Mesenteric fat pad (tissue), 1 donor: Measurements from ENCODE around the gene CAMTA2. TPM values are rescaled to one million over a fixed set of nuclear protein-coding genes. Genes with fewer than 3 reads are reported as not detected.
"Not testable (repeated sequence)": the region's sequence is repeated elsewhere in the genome, so short reads cannot be mapped to it uniquely, and the experiment has no call there.

Experiments
- DNase-seq: peaks from one replicate; pipeline ENCODE4 v3.0.0-alpha.2; 2020; ENCODE audit warnings: low spot score
- microRNA-seq: library from miRNA; unstranded; fragments of <30 nt; microRNA quantifications from one replicate; pipeline ENCODE4 v1.2.0, GENCODE V29; 2020; ENCODE audit warnings: borderline number of aligned reads
- total RNA-seq: library from RNA; stranded (reverse); fragmentation: NEBNext Ultra II Directional; extraction: Animal tissue kit (Norgen Biotek cat#: 25700); gene quantifications from one replicate; pipeline ENCODE4 v1.2.1, GENCODE V29; 2021
- donor health status: DM: yes; HTN: yes; CAD: no.

The CAMTA2 gene
- total RNA-seq, 1 donor from 2014 or later: 53.8 TPM

GRCh38 chr17:4934173-4934979 is 53.1 kb downstream of the CAMTA2 start:
- no peak for DNase-seq

DNA sequence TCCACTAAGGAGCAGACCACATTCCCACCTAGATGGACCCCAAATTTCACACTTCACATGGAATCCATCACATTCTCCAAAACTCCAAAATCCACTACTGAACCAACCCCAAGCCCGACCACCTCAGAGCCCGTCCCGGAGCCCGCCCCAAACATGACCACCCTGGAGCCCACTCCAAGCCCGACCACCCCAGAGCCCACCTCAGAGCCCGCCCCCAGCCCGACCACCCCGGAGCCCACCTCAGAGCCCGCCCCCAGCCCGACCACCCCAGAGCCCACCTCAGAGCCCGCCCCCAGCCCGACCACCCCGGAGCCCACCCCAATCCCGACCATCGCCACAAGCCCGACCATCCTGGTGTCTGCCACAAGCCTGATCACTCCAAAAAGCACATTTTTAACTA is 53.8 kb downstream of the CAMTA2 start:
- no peak for DNase-seq

GRCh38 chr17:4932756-4933155 is 54.7 kb downstream of the CAMTA2 start:
- no peak for DNase-seq

DNA sequence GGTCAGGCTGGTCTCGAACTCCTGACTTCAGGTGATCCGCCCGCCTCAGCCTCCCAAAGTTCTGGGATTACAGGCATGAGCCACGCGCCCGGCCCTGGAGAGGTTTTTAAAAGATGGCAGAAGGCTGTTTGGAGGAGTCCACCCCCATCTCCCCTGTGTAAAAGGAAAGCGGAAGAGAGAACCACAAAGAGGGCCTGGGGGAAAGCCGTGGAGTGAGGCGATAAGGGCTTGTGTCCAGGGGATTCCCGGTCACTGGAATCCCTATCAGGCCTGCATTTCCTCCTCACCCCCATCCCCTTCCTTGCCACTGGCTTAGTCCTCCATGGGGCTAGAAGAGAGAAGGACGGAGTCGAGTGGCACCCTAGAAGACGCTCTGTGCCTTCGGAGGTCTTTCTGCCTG is 55.5 kb downstream of the CAMTA2 start, which contains the start of gene GP1BA:
GP1BA (plus strand) TSS at position 315 of the 400 bp plus-strand sequence. CDS start 328 bp downstream, outside the sequence.
- DNase-seq: no peak

- no peak for DNase-seq
Observed at GRCh38 chr17:4928881-4929280, 58.6 kb downstream of the CAMTA2 start.

DNA sequence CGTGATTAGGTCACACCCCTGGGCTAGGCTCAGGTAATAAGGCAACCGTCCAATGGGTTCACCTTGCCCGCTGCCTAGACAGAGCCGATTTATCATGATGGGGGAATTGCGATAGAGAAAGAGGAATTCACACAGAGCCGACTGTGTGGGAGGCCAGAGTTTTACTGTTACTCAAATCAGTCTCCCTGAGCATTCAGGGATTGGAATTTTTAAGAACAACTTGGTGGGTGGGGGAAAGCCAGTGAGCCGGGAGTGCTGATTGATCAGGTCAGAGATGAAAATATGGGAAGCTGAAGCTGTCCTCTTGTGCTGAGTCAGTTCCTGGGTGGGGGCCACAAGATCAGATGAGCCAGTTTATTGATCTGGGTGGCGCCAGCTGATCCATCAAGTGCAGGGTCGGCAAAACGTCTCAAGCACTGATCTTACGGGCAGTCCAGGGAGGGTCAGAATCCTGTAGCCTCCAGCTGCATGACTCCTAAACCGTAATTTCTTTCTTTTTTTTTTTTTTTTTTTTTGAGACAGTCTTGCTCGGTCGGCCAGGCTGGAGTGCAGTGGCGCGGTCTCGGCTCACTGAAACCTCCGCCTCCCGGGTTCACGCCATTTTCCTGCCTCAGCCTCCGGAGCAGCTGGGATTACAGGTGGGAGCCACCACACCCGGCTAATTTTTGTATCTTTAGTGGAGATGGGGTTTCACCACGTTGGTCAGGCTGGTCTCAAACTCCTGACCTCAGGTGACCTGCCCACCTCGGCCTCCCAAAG is 60.7 kb downstream of the CAMTA2 start:
- DNase-seq: not testable (repeated sequence)

GRCh38 chr17:4921320-4921719 is 66.2 kb downstream of the CAMTA2 start:
- DNase-seq: no peak

DNA sequence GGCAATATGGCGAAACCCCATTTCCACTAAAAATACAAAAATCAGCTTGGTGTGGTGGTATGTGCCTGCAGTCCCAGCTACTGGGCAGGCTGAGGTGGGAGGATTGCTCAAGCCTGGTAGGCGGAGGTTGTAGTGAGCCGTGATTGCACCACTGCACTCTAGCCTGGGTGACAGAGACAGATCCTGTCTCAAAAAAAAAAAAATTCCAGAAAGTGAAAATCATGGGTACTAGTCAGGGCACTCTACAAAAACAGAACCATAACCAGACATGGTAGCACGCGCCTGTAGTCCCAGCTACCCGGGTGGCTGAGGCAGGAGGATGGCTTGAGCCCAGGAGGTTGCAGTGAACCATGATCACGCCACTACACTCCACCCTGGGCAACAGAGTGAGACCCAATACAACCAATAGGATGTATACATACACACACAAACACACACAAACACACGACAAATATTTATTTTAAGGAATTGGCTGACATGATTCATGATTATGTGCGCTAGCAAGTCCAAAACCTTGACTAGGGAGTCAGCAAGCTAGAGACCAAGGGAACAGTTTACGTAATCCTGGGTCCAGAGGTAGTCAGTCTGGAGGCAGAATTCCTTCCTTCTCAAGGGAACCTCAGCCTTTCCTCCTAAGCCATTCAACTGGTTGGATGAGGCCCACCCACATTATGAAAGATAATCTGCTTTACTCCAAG is 67.0 kb downstream of the CAMTA2 start:
- DNase-seq: no peak

- DNase-seq: no peak
Observed at GRCh38 chr17:4919511-4920047, 67.9 kb downstream of the CAMTA2 start.

Small RNA genes within 50 kb of the gene (microRNA-seq; reads per million reads assigned to microRNA genes)
- gene MIR6864 (not detected), gene MIR6865 (not detected)

Other genes starting within 250 kb of the CAMTA2 start
- gene ZMYND15, start 247.8 kb downstream of the CAMTA2 start, total RNA-seq: 2.9 TPM
- 51.3 TPM for gene CXCL16, start 247.7 kb downstream of the CAMTA2 start, total RNA-seq
- not detected for gene TM4SF5, start 215.8 kb downstream of the CAMTA2 start, total RNA-seq
- 6.9 TPM for gene VMO1, start 201.3 kb downstream of the CAMTA2 start, total RNA-seq
- not detected for gene GLTPD2, start 198.7 kb downstream of the CAMTA2 start, total RNA-seq
- 109 TPM for gene PSMB6, start 191.5 kb downstream of the CAMTA2 start, total RNA-seq
- 22.8 TPM for gene PLD2, start 180.5 kb downstream of the CAMTA2 start, total RNA-seq
- 60.3 TPM for gene MINK1, start 154.3 kb downstream of the CAMTA2 start, total RNA-seq
- 3.0 TPM for gene C17orf107, start 88.1 kb downstream of the CAMTA2 start, total RNA-seq
- gene CHRNE, start 84.6 kb downstream of the CAMTA2 start, total RNA-seq: 1.6 TPM
- gene GP1BA, start 55.4 kb downstream of the CAMTA2 start, total RNA-seq: not detected
- gene SLC25A11, start 47.6 kb downstream of the CAMTA2 start, total RNA-seq: 50.0 TPM
- gene RNF167, start 47.4 kb downstream of the CAMTA2 start, total RNA-seq: 63.3 TPM
- 575 TPM for gene PFN1, start 39.1 kb downstream of the CAMTA2 start, total RNA-seq
- 4.0 TPM for gene ENO3, start 36.6 kb downstream of the CAMTA2 start, total RNA-seq
- 55.5 TPM for gene SPAG7, start 19.9 kb downstream of the CAMTA2 start, total RNA-seq
- 0.71 TPM for gene INCA1, start 9.8 kb upstream of the CAMTA2 start, total RNA-seq
- 213 TPM for gene KIF1C, start 10.3 kb upstream of the CAMTA2 start, total RNA-seq
- gene SLC52A1, start 47.8 kb upstream of the CAMTA2 start, total RNA-seq: 0.22 TPM
- gene ZFP3, start 90.8 kb upstream of the CAMTA2 start, total RNA-seq: 4.2 TPM
- 4.6 TPM for gene ZNF232, start 124.2 kb upstream of the CAMTA2 start, total RNA-seq
- 0.26 TPM for gene USP6, start 128.4 kb upstream of the CAMTA2 start, total RNA-seq
- gene ZNF594, start 204.2 kb upstream of the CAMTA2 start, total RNA-seq: 2.8 TPM
- gene SCIMP, start 247.2 kb upstream of the CAMTA2 start, total RNA-seq: 7.6 TPM